Sigmoid colon (tissue), 7 donors: Measurements from ENCODE around the gene NACC1. TPM values are rescaled to one million over a fixed set of nuclear protein-coding genes. Genes with fewer than 3 reads are reported as not detected.

ENCODE experiments used
- DNase-seq: peaks from one replicate; pipeline ENCODE4 v3.0.0-alpha.2; 2019
- H3K27ac ChIP-seq, 4 donors: fragments of 200-600 bp; sonication (generic); one replicate each; pipeline ENCODE4 v1.5.1; 2016 to 2019; ENCODE audit warnings: mild to moderate bottlenecking in 1 of 4
- H3K27me3 ChIP-seq, 3 donors: fragments of 200-600 bp; sonication (generic); one replicate each; pipeline ENCODE4 v1.5.1; 2019; ENCODE audit warnings: mild to moderate bottlenecking in 1 of 3
- H3K36me3 ChIP-seq, 4 donors: fragments of 200-600 bp; sonication (generic); one replicate each; pipeline ENCODE4 v1.5.1; 2016 to 2019
- H3K4me1 ChIP-seq, 4 donors: fragments of 200-600 bp; sonication (generic); one replicate each; pipeline ENCODE4 v1.5.1; 2017 to 2019
- H3K4me3 ChIP-seq, 4 donors: fragments of 200-600 bp; sonication (generic); one replicate each; pipeline ENCODE4 v1.5.1; 2017 to 2019; ENCODE audit warnings: mild to moderate bottlenecking in 2 of 4, moderate library complexity in 1 of 4
- H3K9me3 ChIP-seq, 4 donors: fragments of 200-600 bp in 3 of 4; sonication (generic) in 3 of 4; one replicate each; pipeline versions ENCODE4 v1.5.1 to v1.6.1; 2013 to 2019
- CTCF ChIP-seq, 4 experiments: fragments of 450-650 bp in 3 of 4; fragments of 200-600 bp in 1 of 4; IDR thresholded peaks; one replicate each; pipeline ENCODE4 v1.5.1; 2016 to 2019; ENCODE audit warnings: antibody characterized with exemption in 4 of 4, mild to moderate bottlenecking in 3 of 4, moderate library complexity in 2 of 4
- EP300 ChIP-seq, 4 donors: sonication (generic); formaldehyde crosslinking; IDR thresholded peaks; one replicate each; pipeline ENCODE4 v1.6.1; 2017; ENCODE audit warnings: antibody characterized with exemption in 4 of 4
- POLR2A ChIP-seq, 2 donors: fragments of 450-650 bp; IDR thresholded peaks; one replicate each; pipeline ENCODE4 v1.6.1; 2016; ENCODE audit warnings: antibody characterized with exemption in 2 of 2, mild to moderate bottlenecking in 2 of 2, moderate library complexity in 2 of 2
- POLR2AphosphoS5 ChIP-seq, 4 donors: sonication (generic); formaldehyde crosslinking; IDR thresholded peaks; one replicate each; pipeline ENCODE4 v1.6.1; 2017; ENCODE audit warnings: antibody characterized with exemption in 4 of 4
- WGBS, 2 donors: extraction: QIAGEN DNeasy Blood & Tissue Kit; methylation state at CpG; one replicate each; pipeline ENCODE4 v1.1.7; 2013; 5-methylcytosine and 5-hydroxymethylcytosine counted together
- intact Hi-C: fragments of 100-400 bp; cut with DNase I; formaldehyde crosslinking; loops from one replicate; pipeline ENCODE4 v1.15.1; 2023
- polyA plus RNA-seq, 3 donors: library from polyadenylated mRNA; stranded (reverse); fragments of 200-250 nt; gene quantifications; one replicate each; pipeline ENCODE4 v1.2.3, GENCODE V29; 2013
- total RNA-seq, 4 donors: library from RNA; depleted of rRNA; stranded (reverse); fragments of >200 nt; gene quantifications; one replicate each; pipeline ENCODE4 v1.1.0, GENCODE V29; 2016
- donor health status: healthy with polysubstance abuse.
- donor health status: Bipolar disorder and iron deficiency.
- donor health status: healthy.

NACC1 gene
- total and polyA plus RNA-seq, 7 donors: 8.1 to 67.2 (median 18.8) TPM

- 0 to 1% methylated on average over 69 of the region's 69 CpGs for WGBS, 2 donors
- peak; percentile 81 for DNase-seq
- Histone ChIP-seq H3K27ac (peak overlapping the region; percentile 92 to 100 (median 100)), H3K36me3 (no peaks in the 10 kb centered on the region), H3K4me3 (peak overlapping the region; percentile 64 to 96 (median 84)), H3K4me1 (peaks cover 6 to 34% (median 29%) of the 10 kb centered on the region in 4 donors), H3K9me3 (no peaks in the 10 kb centered on the region), H3K27me3 (no peaks in the 10 kb centered on the region)
- intact Hi-C loops: loop anchor here (5.0 to 10.0 kb wide), 4 partner anchors 36 to 361 kb away; partner anchors contain the start of genes JUNB, LYL1, NACC1 and NFIX
- TF ChIP-seq EP300 (IDR thresholded peaks at IDR 0.05) (no peak), CTCF (IDR thresholded peaks at IDR 0.05) (no peak), POLR2AphosphoS5 (IDR thresholded peaks at IDR 0.05) (no peak), POLR2A (IDR thresholded peaks at IDR 0.05) (no peak)
These were observed 35.6 kb downstream of the NACC1 start for GRCh38 chr19:13153569-13154240.

GRCh38 chr19:13154241-13154778 lies 36.2 kb downstream of the NACC1 start:
- intact Hi-C loops: loop anchor here (5.0 to 10.0 kb wide), 4 partner anchors 37 to 362 kb away; partner anchors contain the start of genes JUNB, LYL1, NACC1 and NFIX
- Histone ChIP-seq H3K9me3 (no peaks in the 10 kb centered on the region), H3K36me3 (no peaks in the 10 kb centered on the region), H3K27me3 (no peaks in the 10 kb centered on the region), H3K4me3 (peak overlapping the region; percentile 64 to 96 (median 84)), H3K27ac (peak overlapping the region; percentile 92 to 100 (median 100)), H3K4me1 (peaks cover 6 to 28% (median 23%) of the 10 kb centered on the region in 4 donors)
- peak; percentile 99 for DNase-seq
- TF ChIP-seq EP300 (IDR thresholded peaks at IDR 0.05) (peak in 3 of 4 donors; percentile 13 to 85 (median 79)), POLR2AphosphoS5 (IDR thresholded peaks at IDR 0.05) (peak; percentile 90 to 95 (median 92)), POLR2A (IDR thresholded peaks at IDR 0.05) (peak; percentile 74 to 81), CTCF (IDR thresholded peaks at IDR 0.05) (no peak)
- WGBS, 2 donors: 0 to 1% methylated on average over 21 of the region's 21 CpGs

GRCh38 chr19:13154911-13155471 lies 36.9 kb downstream of the NACC1 start:
- H3K4me1 ChIP-seq: peaks cover 6 to 24% (median 19%) of the 10 kb centered on the region in 4 donors
- intact Hi-C loops: loop anchor here (5.0 to 10.0 kb wide), 4 partner anchors 38 to 363 kb away; partner anchors contain the start of genes JUNB, LYL1, NACC1 and NFIX
- peak; percentile 90 for DNase-seq
- 1 to 3% methylated on average over 24 of the region's 24 CpGs for WGBS, 2 donors
- no peaks in the 10 kb centered on the region for H3K27me3 ChIP-seq
- H3K9me3 ChIP-seq: no peaks in the 10 kb centered on the region
- no peak for TF ChIP-seq POLR2A (IDR thresholded peaks at IDR 0.05)
- TF ChIP-seq CTCF (IDR thresholded peaks at IDR 0.05): no peak
- peak in 2 of 4 donors; percentile 3 to 22 for TF ChIP-seq POLR2AphosphoS5 (IDR thresholded peaks at IDR 0.05)
- no peak for TF ChIP-seq EP300 (IDR thresholded peaks at IDR 0.05)
- no peaks in the 10 kb centered on the region for H3K36me3 ChIP-seq
- H3K27ac ChIP-seq: peak overlapping the region; percentile 92 to 100 (median 100)
- H3K4me3 ChIP-seq: peak overlapping the region; percentile 64 to 96 (median 84)

- DNase-seq: peak; percentile 91
- Histone ChIP-seq H3K27me3 (no peaks in the 10 kb centered on the region), H3K36me3 (no peaks in the 10 kb centered on the region), H3K4me3 (peak overlapping the region; percentile 64 to 96 (median 84)), H3K27ac (peak overlapping the region; percentile 92 to 100 (median 100)), H3K4me1 (peaks cover 6 to 24% (median 19%) of the 10 kb centered on the region in 4 donors), H3K9me3 (no peaks in the 10 kb centered on the region)
- 4 to 5% methylated on average over 55 of the region's 55 CpGs for WGBS, 2 donors
- intact Hi-C loops: loop anchor here (10.0 kb wide), 1 partner anchor 161 kb away; the partner anchor contains the start of gene NFIX
- TF ChIP-seq POLR2A (IDR thresholded peaks at IDR 0.05) (no peak), POLR2AphosphoS5 (IDR thresholded peaks at IDR 0.05) (peak in 2 of 4 donors; percentile 31 to 45), EP300 (IDR thresholded peaks at IDR 0.05) (peak in 1 of 4 donors; percentile 17)
These were observed 37.7 kb downstream of the NACC1 start for GRCh38 chr19:13155472-13156359.
